Ishikawa (cell line): Measurements from ENCODE around the gene PGAP6.

Experiments
- CEBPB ChIP-seq: IDR thresholded peaks from 2 replicates; pipeline ENCODE4 v1.6.1; 2012
- CREB1 ChIP-seq: IDR thresholded peaks from 2 replicates; pipeline ENCODE4 v1.6.1; 2012; ENCODE audit warnings: low read depth
- EGR1 ChIP-seq: IDR thresholded peaks from 2 replicates; pipeline ENCODE4 v1.6.1; 2012
- EP300 ChIP-seq: IDR thresholded peaks from 2 replicates; pipeline ENCODE4 v1.6.1; 2012; ENCODE audit warnings: borderline replicate concordance
- FOXM1 ChIP-seq: IDR thresholded peaks from 2 replicates; pipeline ENCODE4 v1.6.1; 2012; ENCODE audit warnings: low read depth, borderline replicate concordance
- MAX ChIP-seq: IDR thresholded peaks from 2 replicates; pipeline ENCODE4 v1.6.1; 2012
- NFIC ChIP-seq: IDR thresholded peaks from 2 replicates; pipeline ENCODE4 v1.6.1; 2012
- RAD21 ChIP-seq: IDR thresholded peaks from 2 replicates; pipeline ENCODE4 v1.6.1; 2012; ENCODE audit warnings: low read depth
- REST ChIP-seq: IDR thresholded peaks from 2 replicates; pipeline ENCODE4 v1.6.1; 2012; ENCODE audit warnings: low read depth, mild to moderate bottlenecking
- TAF1 ChIP-seq: IDR thresholded peaks from 2 replicates; pipeline ENCODE4 v1.6.1; 2012; ENCODE audit warnings: low read depth, mild to moderate bottlenecking
- TCF12 ChIP-seq: IDR thresholded peaks from 2 replicates; pipeline ENCODE4 v1.6.1; 2012; ENCODE audit warnings: low read depth
- TEAD4 ChIP-seq: IDR thresholded peaks from 2 replicates; pipeline ENCODE4 v1.6.1; 2012
- USF1 ChIP-seq: IDR thresholded peaks from 2 replicates; pipeline ENCODE4 v1.6.1; 2012
- YY1 ChIP-seq: IDR thresholded peaks from 2 replicates; pipeline ENCODE4 v1.6.1; 2012; ENCODE audit warnings: low read depth
- ZBTB7A ChIP-seq: IDR thresholded peaks from 2 replicates; pipeline ENCODE4 v1.6.1; 2012; ENCODE audit warnings: low read depth

PGAP6 gene

GRCh38 chr16:359871-360697, 21.7 kb downstream of the PGAP6 start:
- TF ChIP-seq ZBTB7A, result no peak
- TF ChIP-seq EGR1, result no peak
- no peak for TF ChIP-seq CREB1
- no peak for TF ChIP-seq FOXM1
- TF ChIP-seq TCF12, result no peak
- TF ChIP-seq TEAD4, result no peak
- no peak for TF ChIP-seq USF1
- TF ChIP-seq RAD21, result no peak
- no peak for TF ChIP-seq YY1
- TF ChIP-seq MAX, result no peak
- TF ChIP-seq REST, result no peak
- no peak for TF ChIP-seq TAF1
- TF ChIP-seq EP300, result no peak
- no peak for TF ChIP-seq NFIC

- TF ChIP-seq EP300 (no peak), FOXM1 (no peak), NFIC (no peak), TEAD4 (no peak), ZBTB7A (no peak), MAX (no peak), YY1 (no peak), RAD21 (no peak), TCF12 (no peak), CREB1 (no peak), CEBPB (no peak), EGR1 (no peak), USF1 (no peak), TAF1 (no peak), REST (no peak)
These were observed 22.6 kb downstream of the PGAP6 start for GRCh38 chr16:359067-359763.

- TF ChIP-seq TCF12 (no peak), EGR1 (no peak), RAD21 (no peak), NFIC (no peak), TAF1 (no peak), YY1 (no peak), USF1 (no peak), MAX (no peak), ZBTB7A (no peak), TEAD4 (no peak), EP300 (no peak), REST (no peak), CREB1 (no peak), CEBPB (no peak), FOXM1 (no peak)
These were observed 25.0 kb downstream of the PGAP6 start for GRCh38 chr16:356741-357140.
